ENCODE data around the gene CCT7.

DNA sequence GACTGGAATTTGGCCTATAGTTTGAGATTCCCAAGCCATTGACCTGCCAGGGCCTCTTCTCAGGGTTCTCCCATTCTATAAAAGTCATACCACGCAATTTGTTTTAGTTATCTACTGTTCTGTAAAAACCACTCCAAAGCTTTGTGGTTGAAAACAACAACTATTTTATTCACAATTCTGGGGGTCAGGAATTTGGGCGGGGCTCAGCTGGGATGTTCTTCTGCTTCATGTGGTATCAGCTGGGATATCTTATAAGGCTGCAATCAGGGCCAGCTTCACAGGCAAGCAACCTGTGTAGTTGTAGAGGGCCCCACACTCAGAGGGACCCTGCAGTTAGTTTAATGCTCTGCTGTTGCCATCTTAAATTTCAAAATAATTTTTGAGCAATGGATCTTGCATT is 48.1 kb upstream of the CCT7 start:
- TF ChIP-seq, protein P1, sequence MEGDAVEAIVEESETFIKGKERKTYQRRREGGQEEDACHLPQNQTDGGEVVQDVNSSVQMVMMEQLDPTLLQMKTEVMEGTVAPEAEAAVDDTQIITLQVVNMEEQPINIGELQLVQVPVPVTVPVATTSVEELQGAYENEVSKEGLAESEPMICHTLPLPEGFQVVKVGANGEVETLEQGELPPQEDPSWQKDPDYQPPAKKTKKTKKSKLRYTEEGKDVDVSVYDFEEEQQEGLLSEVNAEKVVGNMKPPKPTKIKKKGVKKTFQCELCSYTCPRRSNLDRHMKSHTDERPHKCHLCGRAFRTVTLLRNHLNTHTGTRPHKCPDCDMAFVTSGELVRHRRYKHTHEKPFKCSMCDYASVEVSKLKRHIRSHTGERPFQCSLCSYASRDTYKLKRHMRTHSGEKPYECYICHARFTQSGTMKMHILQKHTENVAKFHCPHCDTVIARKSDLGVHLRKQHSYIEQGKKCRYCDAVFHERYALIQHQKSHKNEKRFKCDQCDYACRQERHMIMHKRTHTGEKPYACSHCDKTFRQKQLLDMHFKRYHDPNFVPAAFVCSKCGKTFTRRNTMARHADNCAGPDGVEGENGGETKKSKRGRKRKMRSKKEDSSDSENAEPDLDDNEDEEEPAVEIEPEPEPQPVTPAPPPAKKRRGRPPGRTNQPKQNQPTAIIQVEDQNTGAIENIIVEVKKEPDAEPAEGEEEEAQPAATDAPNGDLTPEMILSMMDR (IDR thresholded peaks at IDR 0.05; ENCODE audit: insufficient read depth, low read depth, low read length) = no peak
- TF ChIP-seq EZH2 (IDR thresholded peaks at IDR 0.05; ENCODE audit: insufficient read depth, low read length) = no peak

Measured in astrocyte (in vitro differentiated cells and primary cell).